GM23338 (cell line): ENCODE results near the gene COL2A1. TPM values are rescaled to one million over a fixed set of nuclear protein-coding genes. Genes with fewer than 3 reads are reported as not detected.

Experiments
- ATAC-seq: fragments of 200-7000 bp; cut with Tn5 transposase; 3 replicates; pipeline ENCODE4 v1.9.1; 2020
- DNase-seq: peaks from one replicate; pipeline ENCODE4 v3.0.0-alpha.2; 2015; ENCODE audit warnings: low spot score
- H2AFZ ChIP-seq: fragments of 200-600 bp; sonication (generic); 2 replicates; pipeline ENCODE4 v1.8.0; 2016; ENCODE audit warnings: antibody characterized with exemption, mild to moderate bottlenecking, moderate library complexity
- H3F3A ChIP-seq: fragments of 200-600 bp; sonication (generic); replicated peaks from 2 replicates; pipeline ENCODE4 v1.8.0; 2017; ENCODE audit warnings: antibody characterized with exemption, mixed run types, low read depth
- H3K27ac ChIP-seq: fragments of 200-600 bp; sonication (generic); 2 replicates; pipeline ENCODE4 v1.6.1; 2016; ENCODE audit warnings: low read depth
- H3K27me3 ChIP-seq: fragments of 200-600 bp; sonication (generic); 2 replicates; pipeline ENCODE4 v1.8.0; 2016; ENCODE audit warnings: mild to moderate bottlenecking, mixed run types, moderate library complexity; ENCODE audit not compliant: insufficient read depth
- H3K36me3 ChIP-seq: fragments of 200-600 bp; sonication (generic); 2 replicates; pipeline ENCODE4 v1.8.0; 2016; ENCODE audit warnings: mild to moderate bottlenecking; ENCODE audit not compliant: insufficient read depth
- H3K4me1 ChIP-seq: fragments of 200-600 bp; sonication (generic); 2 replicates; pipeline ENCODE4 v1.8.0; 2016; ENCODE audit warnings: mild to moderate bottlenecking, moderate library complexity; ENCODE audit not compliant: insufficient read depth
- H3K4me2 ChIP-seq: fragments of 200-600 bp; sonication (generic); 2 replicates; pipeline ENCODE4 v1.7.1; 2017; ENCODE audit warnings: mixed run types
- H3K4me3 ChIP-seq: fragments of 200-600 bp; sonication (generic); 2 replicates; pipeline ENCODE4 v1.6.1; 2016; ENCODE audit warnings: mixed run types
- H3K79me2 ChIP-seq: fragments of 200-600 bp; sonication (generic); replicated peaks from 2 replicates; pipeline ENCODE4 v1.8.0; 2017; ENCODE audit warnings: mild to moderate bottlenecking; ENCODE audit not compliant: insufficient read depth
- H3K9me2 ChIP-seq: fragments of 200-600 bp; sonication (generic); 2 replicates; pipeline ENCODE4 v1.8.0; 2017; ENCODE audit not compliant: insufficient read depth
- H4K20me1 ChIP-seq: fragments of 200-600 bp; sonication (generic); replicated peaks from 2 replicates; pipeline ENCODE4 v1.8.0; 2017; ENCODE audit warnings: mild to moderate bottlenecking; ENCODE audit not compliant: insufficient read depth
- H3K27ac Mint-ChIP-seq: 2 replicates; pipeline ENCODE4 v1.8.0; 2020; ENCODE audit warnings: inconsistent platforms, mild to moderate bottlenecking, moderate library complexity, mixed read lengths
- H3K27me3 Mint-ChIP-seq: 3 replicates; pipeline ENCODE4 v1.8.0; 2022; ENCODE audit warnings: low read depth, mild to moderate bottlenecking, moderate library complexity, mixed read lengths, inconsistent platforms; ENCODE audit not compliant: insufficient read depth, poor library complexity
- H3K36me3 Mint-ChIP-seq: 3 replicates; pipeline ENCODE4 v1.8.0; 2021; ENCODE audit warnings: low read depth, mild to moderate bottlenecking, inconsistent platforms, moderate library complexity, mixed read lengths
- H3K4me1 Mint-ChIP-seq: 3 replicates; pipeline ENCODE4 v1.8.0; 2020; ENCODE audit warnings: mild to moderate bottlenecking, inconsistent platforms, mixed read lengths
- H3K4me3 Mint-ChIP-seq: 3 replicates; pipeline ENCODE4 v1.8.0; 2021; ENCODE audit warnings: moderate library complexity, mild to moderate bottlenecking, inconsistent platforms, mixed read lengths
- H3K9me3 Mint-ChIP-seq: 3 replicates; pipeline ENCODE4 v1.8.0; 2020; ENCODE audit warnings: moderate library complexity, mild to moderate bottlenecking, inconsistent platforms, mixed read lengths
- CREB1 ChIP-seq: fragments of 250-450 bp; sonication (Bioruptor Pico); IDR thresholded peaks from 2 replicates; pipeline ENCODE4 v1.5.0; 2020; ENCODE audit warnings: low read depth, mild to moderate bottlenecking, moderate library complexity
- CTCF ChIP-seq, 2 experiments: fragments of 200-600 bp in 1 of 2; sonication (generic) in 1 of 2; conservative IDR thresholded peaks; 2 replicates each; pipeline versions ENCODE4 v1.5.1 to v1.6.1; 2016 to 2017; ENCODE audit warnings: antibody characterized with exemption in 2 of 2, low read depth in 2 of 2, mild to moderate bottlenecking in 2 of 2, moderate library complexity in 1 of 2
- ETS1 ChIP-seq: IDR thresholded peaks from 2 replicates; pipeline ENCODE4 v1.6.1; 2016; ENCODE audit warnings: antibody characterized with exemption
- EZH2 ChIP-seq: fragments of 200-600 bp; sonication (generic); IDR thresholded peaks from one replicate; pipeline ENCODE4 v1.8.0; 2017; ENCODE audit warnings: antibody characterized with exemption, mild to moderate bottlenecking, low read depth; ENCODE audit not compliant: unreplicated experiment
- EZH2phosphoT487 ChIP-seq: fragments of 200-600 bp; sonication (generic); IDR thresholded peaks from one replicate; pipeline ENCODE4 v1.8.1; 2018; ENCODE audit warnings: antibody characterized with exemption; ENCODE audit not compliant: unreplicated experiment
- JUNB ChIP-seq: IDR thresholded peaks from one replicate; pipeline ENCODE4 v1.6.1; 2016; ENCODE audit warnings: antibody characterized with exemption; ENCODE audit not compliant: unreplicated experiment
- NANOG ChIP-seq: IDR thresholded peaks from 2 replicates; pipeline ENCODE4 v1.6.1; 2016; ENCODE audit warnings: antibody characterized with exemption, borderline replicate concordance
- POLR2AphosphoS5 ChIP-seq: IDR thresholded peaks from 2 replicates; pipeline ENCODE4 v1.6.1; 2016; ENCODE audit warnings: antibody characterized with exemption, low read depth
- REST ChIP-seq: IDR thresholded peaks from one replicate; pipeline ENCODE4 v1.6.1; 2018; ENCODE audit warnings: antibody characterized with exemption; ENCODE audit not compliant: unreplicated experiment
- STAT1 ChIP-seq: IDR thresholded peaks from one replicate; pipeline ENCODE4 v1.6.1; 2016; ENCODE audit warnings: antibody characterized with exemption; ENCODE audit not compliant: unreplicated experiment
- ZNF114 ChIP-seq: fragments of 250-450 bp; sonication (Bioruptor Pico); IDR thresholded peaks from 2 replicates; pipeline ENCODE4 v1.5.0; 2020; ENCODE audit warnings: mild to moderate bottlenecking, moderate library complexity
- ZNF331 ChIP-seq: fragments of 250-450 bp; sonication (Bioruptor Pico); IDR thresholded peaks from 2 replicates; pipeline ENCODE4 v1.5.0; 2020; ENCODE audit warnings: low read depth, mild to moderate bottlenecking, moderate library complexity
- ZNF462 ChIP-seq: fragments of 250-450 bp; sonication (Bioruptor Pico); IDR thresholded peaks from 2 replicates; pipeline ENCODE4 v1.5.0; 2020; ENCODE audit warnings: mild to moderate bottlenecking, moderate library complexity
- polyA plus RNA-seq: library from polyadenylated mRNA; unstranded; fragments of >200 nt; fragmentation: Nextera tagmentation; extraction: Ambion mirVana; gene quantifications from 2 replicates; pipeline ENCODE4 v1.2.1, GENCODE V29; 2016
- total RNA-seq: library from RNA; depleted of rRNA; stranded (reverse); fragments of >200 nt; shearing (Covaris generic); gene quantifications from 2 replicates; pipeline ENCODE4 v1.2.3, GENCODE V29; 2014

The COL2A1 gene
- total and polyA plus RNA-seq, 2 experiments from 2014 or later = 7.0 to 24.6 TPM

GRCh38 chr12:48026060-48026827 lies 22.0 kb upstream of the COL2A1 start:
- H3K36me3 ChIP-seq = no peaks in the 10 kb centered on the region
- ATAC-seq (no peak), DNase-seq (no peak)
- no peaks in the 10 kb centered on the region for H3K79me2 ChIP-seq
- peaks cover 16% of the 10 kb centered on the region for H4K20me1 ChIP-seq
- no peak overlapping the region for H3K4me3 Mint-ChIP-seq
- H3K4me3 ChIP-seq = no peak overlapping the region
- no peak for TF ChIP-seq STAT1
- no peak for TF ChIP-seq POLR2AphosphoS5
- no peak for TF ChIP-seq CREB1 (CRISPR knock-in tag)
- no peak for TF ChIP-seq ZNF462
- TF ChIP-seq EZH2phosphoT487 = no peak
- no peak for TF ChIP-seq ZNF331
- no peak for TF ChIP-seq JUNB
- TF ChIP-seq NANOG = no peak
- TF ChIP-seq CTCF (conservative IDR thresholded peaks at IDR 0.05; ENCODE audit: low read depth in 2 of 2) = no peak
- TF ChIP-seq ZNF114 = no peak
- TF ChIP-seq ETS1 = no peak
- no peak for TF ChIP-seq EZH2
- TF ChIP-seq REST = no peak
- H2AFZ ChIP-seq = no peak overlapping the region
- H3K27me3 ChIP-seq = peaks cover 100% of the 10 kb centered on the region
- H3K9me2 ChIP-seq = no peaks in the 10 kb centered on the region
- peaks cover 100% of the 10 kb centered on the region for H3K27me3 Mint-ChIP-seq
- H3K4me2 ChIP-seq = no peak overlapping the region
- H3K4me1 ChIP-seq = peaks cover 22% of the 10 kb centered on the region
- no peaks in the 10 kb centered on the region for H3F3A ChIP-seq
- no peak overlapping the region for H3K27ac ChIP-seq
- no peaks in the 10 kb centered on the region; the same call in 2 of the 3 replicates for H3K36me3 Mint-ChIP-seq
- no peak overlapping the region for H3K27ac Mint-ChIP-seq
- no peaks in the 10 kb centered on the region for H3K9me3 Mint-ChIP-seq
- peaks cover 37% of the 10 kb centered on the region for H3K4me1 Mint-ChIP-seq
